Hepatocyte (in vitro differentiated cells): ENCODE measurements around the gene DIS3L2. TPM values are rescaled to one million over a fixed set of nuclear protein-coding genes. Genes with fewer than 3 reads are reported as not detected.

ENCODE experiments used
- DNase-seq: peaks from one replicate; pipeline ENCODE4 v3.0.0-alpha.2; 2016; ENCODE audit warnings: low spot score
- H2AFZ ChIP-seq: fragments of 200-600 bp; sonication (generic); 2 replicates; pipeline ENCODE4 v1.6.0; 2016; ENCODE audit warnings: antibody characterized with exemption, mild to moderate bottlenecking
- H3K27ac ChIP-seq: fragments of 200-600 bp; sonication (generic); 2 replicates; pipeline ENCODE4 v1.5.1; 2016; ENCODE audit warnings: mild to moderate bottlenecking
- H3K27me3 ChIP-seq: fragments of 200-600 bp; sonication (generic); 2 replicates; pipeline ENCODE4 v1.6.1; 2016
- H3K36me3 ChIP-seq: fragments of 200-600 bp; sonication (generic); replicated peaks from 2 replicates; pipeline ENCODE4 v1.5.1; 2016; ENCODE audit warnings: low read depth; ENCODE audit not compliant: insufficient read depth
- H3K4me1 ChIP-seq: fragments of 200-600 bp; sonication (generic); 2 replicates; pipeline ENCODE4 v1.5.1; 2016; ENCODE audit warnings: mild to moderate bottlenecking, moderate library complexity; ENCODE audit not compliant: insufficient read depth
- H3K4me2 ChIP-seq: fragments of 200-600 bp; sonication (generic); 2 replicates; pipeline ENCODE4 v1.6.0; 2016
- H3K4me3 ChIP-seq: fragments of 200-600 bp; sonication (generic); 2 replicates; pipeline ENCODE4 v1.5.1; 2016; ENCODE audit warnings: mild to moderate bottlenecking
- H3K79me2 ChIP-seq: fragments of 200-600 bp; sonication (generic); 2 replicates; pipeline ENCODE4 v1.6.0; 2017; ENCODE audit warnings: mild to moderate bottlenecking
- H3K9me2 ChIP-seq: fragments of 200-600 bp; sonication (generic); replicated peaks from 2 replicates; pipeline ENCODE4 v1.6.0; 2017; ENCODE audit warnings: mild to moderate bottlenecking; ENCODE audit not compliant: insufficient read depth
- H3K9me3 ChIP-seq: fragments of 200-600 bp; sonication (generic); 2 replicates; pipeline ENCODE4 v1.5.1; 2016; ENCODE audit warnings: low read depth, mild to moderate bottlenecking
- H4K20me1 ChIP-seq: fragments of 200-600 bp; sonication (generic); 2 replicates; pipeline ENCODE4 v1.6.0; 2016; ENCODE audit warnings: mild to moderate bottlenecking; ENCODE audit not compliant: insufficient read depth, poor library complexity, severe bottlenecking
- EZH2 ChIP-seq: fragments of 200-600 bp; sonication (generic); IDR thresholded peaks from 2 replicates; pipeline ENCODE4 v1.6.1; 2016; ENCODE audit warnings: antibody characterized with exemption, mild to moderate bottlenecking, borderline replicate concordance
- EZH2phosphoT487 ChIP-seq: fragments of 200-600 bp; sonication (generic); IDR thresholded peaks from one replicate; pipeline ENCODE4 v1.6.1; 2018; ENCODE audit warnings: antibody characterized with exemption, mild to moderate bottlenecking, low read depth, moderate library complexity; ENCODE audit not compliant: unreplicated experiment, severe bottlenecking
- WGBS: methylation state at CpG from one replicate; pipeline ENCODE4 v1.1.6; 2016; ENCODE audit warnings: low lambda C conversion rate; ENCODE audit errors: missing lambda C conversion rate; 5-methylcytosine and 5-hydroxymethylcytosine counted together
- polyA plus RNA-seq: library from polyadenylated mRNA; unstranded; fragments of >200 nt; fragmentation: Nextera tagmentation; extraction: Ambion mirVana; gene quantifications from 2 replicates; pipeline ENCODE4 v1.2.1, GENCODE V29; 2016
- total RNA-seq: library from RNA; depleted of rRNA; stranded (reverse); fragments of >200 nt; gene quantifications from 2 replicates; pipeline ENCODE4 v1.2.3, GENCODE V29; 2014
- TF ChIP-seq, protein P1 (sequence below): fragments of 200-600 bp; sonication (generic); IDR thresholded peaks from 2 replicates; pipeline ENCODE4 v1.5.1; 2016; ENCODE audit warnings: antibody characterized with exemption, mild to moderate bottlenecking; ENCODE audit not compliant: poor library complexity

The DIS3L2 gene
- total and polyA plus RNA-seq, 2 experiments from 2014 or later = 19.5 to 20.0 TPM

DNA sequence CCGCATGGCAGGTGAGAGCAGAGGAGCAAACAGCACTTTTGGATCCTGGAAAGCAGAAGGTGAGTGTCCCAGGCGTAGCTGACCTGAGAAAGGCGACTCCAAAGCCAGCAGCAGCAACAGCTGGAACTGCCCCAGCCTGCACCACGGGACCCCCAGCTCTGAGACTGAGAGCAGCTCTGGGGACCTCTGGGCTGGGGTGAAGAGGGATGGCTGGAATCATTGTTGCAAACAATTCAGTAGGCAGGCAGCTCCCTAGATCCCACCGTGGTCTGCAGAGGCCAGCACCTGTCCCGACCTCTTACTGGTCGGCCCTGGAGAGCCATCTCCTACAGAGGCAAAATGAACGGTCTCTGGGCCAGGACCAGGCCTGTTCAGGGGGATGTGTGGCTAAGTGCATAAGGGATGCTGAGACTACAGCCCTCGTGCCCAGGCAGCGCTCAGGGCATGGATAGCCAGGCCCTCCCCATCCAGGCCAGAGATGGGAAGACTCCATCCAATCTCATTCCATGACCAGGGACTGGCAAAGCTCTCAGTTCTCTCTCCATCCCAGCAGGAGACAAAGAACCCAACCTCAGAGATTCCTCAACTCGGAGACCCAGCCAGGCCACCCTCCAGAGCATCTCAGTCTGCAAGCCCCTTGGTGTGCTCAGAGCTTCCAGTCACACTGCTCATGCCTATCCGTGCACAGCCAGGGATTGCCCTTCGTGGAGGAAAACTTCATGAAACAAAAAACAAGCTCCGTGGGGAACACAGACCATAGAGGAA is 378.8 kb downstream of the DIS3L2 start:
- WGBS = 97% methylated on average over 14 of the region's 14 CpGs

DNA sequence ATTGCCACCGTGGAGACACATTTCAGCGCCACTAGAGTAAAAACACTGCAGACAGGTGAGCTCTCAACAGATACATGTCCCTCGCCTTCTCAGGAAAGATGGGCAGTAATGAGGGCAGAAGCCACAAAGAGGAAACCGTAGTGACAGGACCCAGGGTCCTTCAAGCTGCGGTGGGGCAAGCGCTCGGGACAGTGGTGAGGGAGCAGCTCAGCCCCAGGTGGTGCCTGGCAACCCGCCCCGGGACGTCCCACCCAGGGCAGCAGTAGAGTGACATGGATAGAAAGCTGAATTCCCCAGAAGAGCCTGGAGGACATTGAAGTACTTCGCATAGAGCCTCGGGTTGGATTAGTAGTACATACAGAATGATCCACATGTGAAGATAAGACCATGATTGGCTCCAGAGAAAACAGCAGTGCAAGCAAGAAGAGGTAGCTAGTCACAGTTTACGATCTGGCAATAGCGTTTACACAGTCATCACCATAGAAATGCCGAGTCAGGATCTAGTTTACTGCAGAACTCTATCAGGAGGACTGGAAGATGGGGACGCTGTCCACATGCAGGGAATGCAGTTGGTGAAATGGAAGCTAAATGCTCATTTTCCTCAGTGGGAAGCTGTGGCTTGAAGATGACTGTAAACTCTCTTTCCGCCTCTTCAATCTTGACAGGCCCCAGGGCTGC is 379.7 kb downstream of the DIS3L2 start:
- no peaks in the 10 kb centered on the region for H3K9me3 ChIP-seq
- H2AFZ ChIP-seq = no peak overlapping the region
- WGBS = 69% methylated on average over 17 of the region's 17 CpGs
- no peaks in the 10 kb centered on the region for H4K20me1 ChIP-seq
- H3K27me3 ChIP-seq = no peaks in the 10 kb centered on the region
- no peak overlapping the region for H3K4me2 ChIP-seq
- TF ChIP-seq, protein P1, sequence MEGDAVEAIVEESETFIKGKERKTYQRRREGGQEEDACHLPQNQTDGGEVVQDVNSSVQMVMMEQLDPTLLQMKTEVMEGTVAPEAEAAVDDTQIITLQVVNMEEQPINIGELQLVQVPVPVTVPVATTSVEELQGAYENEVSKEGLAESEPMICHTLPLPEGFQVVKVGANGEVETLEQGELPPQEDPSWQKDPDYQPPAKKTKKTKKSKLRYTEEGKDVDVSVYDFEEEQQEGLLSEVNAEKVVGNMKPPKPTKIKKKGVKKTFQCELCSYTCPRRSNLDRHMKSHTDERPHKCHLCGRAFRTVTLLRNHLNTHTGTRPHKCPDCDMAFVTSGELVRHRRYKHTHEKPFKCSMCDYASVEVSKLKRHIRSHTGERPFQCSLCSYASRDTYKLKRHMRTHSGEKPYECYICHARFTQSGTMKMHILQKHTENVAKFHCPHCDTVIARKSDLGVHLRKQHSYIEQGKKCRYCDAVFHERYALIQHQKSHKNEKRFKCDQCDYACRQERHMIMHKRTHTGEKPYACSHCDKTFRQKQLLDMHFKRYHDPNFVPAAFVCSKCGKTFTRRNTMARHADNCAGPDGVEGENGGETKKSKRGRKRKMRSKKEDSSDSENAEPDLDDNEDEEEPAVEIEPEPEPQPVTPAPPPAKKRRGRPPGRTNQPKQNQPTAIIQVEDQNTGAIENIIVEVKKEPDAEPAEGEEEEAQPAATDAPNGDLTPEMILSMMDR = no peak
- no peak for TF ChIP-seq EZH2phosphoT487
- no peak for TF ChIP-seq EZH2
- H3K79me2 ChIP-seq = no peaks in the 10 kb centered on the region
- H3K4me3 ChIP-seq = no peak overlapping the region
- peak; percentile 31 for DNase-seq
- H3K9me2 ChIP-seq = no peaks in the 10 kb centered on the region
- H3K4me1 ChIP-seq = no peaks in the 10 kb centered on the region
- H3K27ac ChIP-seq = no peak overlapping the region
- no peaks in the 10 kb centered on the region for H3K36me3 ChIP-seq

More for the DNA sequence above, 378.8 kb downstream of the DIS3L2 start:
- Histone ChIP-seq H4K20me1 (no peaks in the 10 kb centered on the region), H3K9me2 (no peaks in the 10 kb centered on the region), H3K9me3 (no peaks in the 10 kb centered on the region), H3K27ac (no peak overlapping the region), H3K4me2 (no peak overlapping the region), H2AFZ (no peak overlapping the region), H3K4me1 (no peaks in the 10 kb centered on the region), H3K36me3 (no peaks in the 10 kb centered on the region), H3K27me3 (no peaks in the 10 kb centered on the region), H3K4me3 (no peak overlapping the region), H3K79me2 (no peaks in the 10 kb centered on the region)
- no peak for TF ChIP-seq EZH2
- TF ChIP-seq, protein P1 = no peak
- TF ChIP-seq EZH2phosphoT487 = no peak
- no peak for DNase-seq

DNA sequence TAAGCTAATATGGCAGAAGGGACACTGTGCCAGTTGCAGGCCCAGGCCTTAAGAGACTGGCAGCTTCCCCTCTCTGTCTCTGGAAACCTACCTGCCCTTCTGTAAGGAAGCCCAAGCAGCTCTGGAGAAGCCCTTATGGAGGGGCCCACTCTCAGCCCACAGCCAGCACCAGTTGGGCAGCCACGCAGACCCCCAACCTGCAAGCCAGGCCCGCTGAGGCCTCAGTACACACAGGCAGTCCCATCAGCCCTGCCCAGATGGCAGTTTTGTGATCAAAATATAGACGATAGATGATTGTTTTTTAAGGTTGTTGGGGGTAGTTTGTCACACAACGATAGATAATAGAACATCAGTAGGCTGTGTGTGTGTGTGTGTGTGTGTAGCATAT is 380.2 kb downstream of the DIS3L2 start:
- H3K4me3 ChIP-seq = no peak overlapping the region
- no peak overlapping the region for H3K27ac ChIP-seq
- H3K27me3 ChIP-seq = no peaks in the 10 kb centered on the region
- no peaks in the 10 kb centered on the region for H3K9me3 ChIP-seq
- no peaks in the 10 kb centered on the region for H3K9me2 ChIP-seq
- H3K4me1 ChIP-seq = no peaks in the 10 kb centered on the region
- no peak overlapping the region for H2AFZ ChIP-seq
- H3K36me3 ChIP-seq = no peaks in the 10 kb centered on the region
- no peak overlapping the region for H3K4me2 ChIP-seq
- WGBS = 93% methylated on average over 4 of the region's 4 CpGs
- no peak for TF ChIP-seq EZH2
- TF ChIP-seq, protein P1 = no peak
- no peak for TF ChIP-seq EZH2phosphoT487
- no peak for DNase-seq
- no peaks in the 10 kb centered on the region for H3K79me2 ChIP-seq
- H4K20me1 ChIP-seq = no peaks in the 10 kb centered on the region
